BJ (cell line): ENCODE data around the gene NFKBIZ. TPM values are rescaled to one million over a fixed set of nuclear protein-coding genes. Genes with fewer than 3 reads are reported as not detected.
A peak's percentile ranks its signal among the peaks of the same experiment; 100 is the strongest.

Experiments
- CTCF ChIA-PET: fragments of 350-600 bp; formaldehyde crosslinking; extraction: SDS; loops from one replicate; lab custom pipeline; 2021; ENCODE audit warnings: antibody characterized with exemption, inconsistent platforms; lab: Yijun Ruan, JAX
- POLR2A ChIA-PET: fragments of 300-600 bp; sonication (Branson Sonifier 250); formaldehyde crosslinking; extraction: SDS; loops from one replicate; lab custom pipeline; 2021; ENCODE audit warnings: antibody characterized with exemption; lab: Charles Lee
- DNase-seq: peaks from one replicate; pipeline ENCODE4 v3.0.0-alpha.2; 2011; ENCODE audit warnings: low read depth
- H3K27me3 ChIP-seq: 2 replicates; pipeline ENCODE4 v1.6.0; 2011; ENCODE audit warnings: low read length; ENCODE audit not compliant: control insufficient read depth, insufficient read depth
- H3K36me3 ChIP-seq: 2 replicates; pipeline ENCODE4 v1.5.1; 2011; ENCODE audit warnings: low read length; ENCODE audit not compliant: control insufficient read depth, insufficient read depth
- H3K4me3 ChIP-seq: 2 replicates; pipeline ENCODE4 v1.5.1; 2011; ENCODE audit warnings: low read depth, mild to moderate bottlenecking, control low read depth, low read length
- polyA minus RNA-seq: library from RNA; depleted of rRNA, polyadenylated mRNA; stranded (reverse); fragments of >200 nt; gene quantifications from 2 replicates; pipeline ENCODE4 v1.2.3, GENCODE V29; 2011; rRNA and poly(A)+ RNA removed
- polyA plus RNA-seq: library from polyadenylated mRNA; depleted of rRNA; stranded (reverse); fragments of >200 nt; gene quantifications from 2 replicates; pipeline ENCODE4 v1.2.3, GENCODE V29; 2011; rRNA removed
- TF ChIP-seq, protein P1 (sequence below): IDR thresholded peaks from 2 replicates; pipeline ENCODE4 v1.5.1; 2011; ENCODE audit warnings: low read depth, mild to moderate bottlenecking, control low read depth, inconsistent platforms, low read length, moderate library complexity; ENCODE audit not compliant: insufficient read depth

The NFKBIZ gene
- polyA plus RNA-seq = 41.6 and 50.1 TPM in 2 replicates
- polyA minus RNA-seq = 139 and 188 TPM in 2 replicates

DNA sequence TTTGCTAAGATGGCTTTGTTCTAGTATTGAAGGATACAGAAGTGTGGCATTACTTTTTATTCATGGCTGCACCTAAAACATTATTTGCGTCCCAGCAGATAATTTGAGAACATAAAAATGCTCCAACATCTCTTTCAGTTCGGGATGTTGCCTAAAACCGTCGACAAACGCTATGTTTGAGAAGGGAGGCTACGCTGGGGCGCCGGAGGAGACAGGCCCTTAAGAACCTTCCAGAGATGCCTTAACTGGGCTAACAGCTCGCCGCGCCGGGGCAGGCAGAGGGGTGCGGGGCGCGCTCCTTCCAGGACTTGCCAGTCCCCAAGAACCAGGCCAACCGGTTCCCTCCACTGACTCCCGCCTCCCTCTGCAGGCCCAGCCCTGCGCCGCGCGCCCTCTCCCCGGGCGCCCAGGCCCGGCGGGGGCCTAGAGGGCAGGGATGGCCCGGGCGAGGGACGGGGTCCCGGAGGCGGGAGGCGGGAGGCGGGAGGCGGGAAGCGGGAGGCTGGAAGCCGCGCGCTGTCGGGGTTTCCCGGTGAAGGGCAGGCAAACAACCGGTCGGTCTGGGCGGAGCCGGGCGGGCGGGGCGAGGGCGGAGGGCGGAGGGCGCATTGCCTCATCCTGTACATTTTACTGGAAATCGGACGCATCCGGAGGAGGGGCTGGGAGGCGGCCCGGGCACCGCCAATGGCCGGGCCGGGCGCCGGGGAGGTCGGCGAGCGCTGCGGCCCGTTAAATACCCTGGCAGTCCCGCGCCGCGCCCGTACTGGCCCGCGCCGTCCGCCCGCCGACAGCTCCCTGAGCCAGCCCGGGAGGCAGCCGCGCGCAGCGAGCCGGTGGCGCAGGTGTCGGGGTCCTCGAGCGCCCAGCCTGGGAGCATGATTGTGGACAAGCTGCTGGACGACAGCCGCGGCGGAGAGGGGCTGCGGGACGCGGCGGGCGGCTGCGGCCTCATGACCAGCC lies at the start of gene NFKBIZ:
Gene NFKBIZ (plus strand): TSS at position 761 of the 960 bp plus-strand sequence. CDS start 115 bp downstream, at position 876.
- Histone ChIP-seq H3K4me3 (peak within 1 kb of the TSS; percentile 67), H3K27me3 (no peaks in the 10 kb centered on the region), H3K36me3 (peaks cover 10% of the 10 kb centered on the region)
- ChIA-PET POLR2A (interaction anchor here (0.6 to 2.1 kb wide), 10 partner anchors 13 to 376 kb away, joined by 3 to 7 read pairs (median 5); no protein-coding TSS in a partner anchor), CTCF (interaction anchor here (1.1 to 2.2 kb wide), 5 partner anchors 10 to 380 kb away, joined by 3 to 10 read pairs (median 5); no protein-coding TSS in a partner anchor)
- TF ChIP-seq, protein P1, sequence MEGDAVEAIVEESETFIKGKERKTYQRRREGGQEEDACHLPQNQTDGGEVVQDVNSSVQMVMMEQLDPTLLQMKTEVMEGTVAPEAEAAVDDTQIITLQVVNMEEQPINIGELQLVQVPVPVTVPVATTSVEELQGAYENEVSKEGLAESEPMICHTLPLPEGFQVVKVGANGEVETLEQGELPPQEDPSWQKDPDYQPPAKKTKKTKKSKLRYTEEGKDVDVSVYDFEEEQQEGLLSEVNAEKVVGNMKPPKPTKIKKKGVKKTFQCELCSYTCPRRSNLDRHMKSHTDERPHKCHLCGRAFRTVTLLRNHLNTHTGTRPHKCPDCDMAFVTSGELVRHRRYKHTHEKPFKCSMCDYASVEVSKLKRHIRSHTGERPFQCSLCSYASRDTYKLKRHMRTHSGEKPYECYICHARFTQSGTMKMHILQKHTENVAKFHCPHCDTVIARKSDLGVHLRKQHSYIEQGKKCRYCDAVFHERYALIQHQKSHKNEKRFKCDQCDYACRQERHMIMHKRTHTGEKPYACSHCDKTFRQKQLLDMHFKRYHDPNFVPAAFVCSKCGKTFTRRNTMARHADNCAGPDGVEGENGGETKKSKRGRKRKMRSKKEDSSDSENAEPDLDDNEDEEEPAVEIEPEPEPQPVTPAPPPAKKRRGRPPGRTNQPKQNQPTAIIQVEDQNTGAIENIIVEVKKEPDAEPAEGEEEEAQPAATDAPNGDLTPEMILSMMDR = no peak
- peak; percentile 66 for DNase-seq

DNA sequence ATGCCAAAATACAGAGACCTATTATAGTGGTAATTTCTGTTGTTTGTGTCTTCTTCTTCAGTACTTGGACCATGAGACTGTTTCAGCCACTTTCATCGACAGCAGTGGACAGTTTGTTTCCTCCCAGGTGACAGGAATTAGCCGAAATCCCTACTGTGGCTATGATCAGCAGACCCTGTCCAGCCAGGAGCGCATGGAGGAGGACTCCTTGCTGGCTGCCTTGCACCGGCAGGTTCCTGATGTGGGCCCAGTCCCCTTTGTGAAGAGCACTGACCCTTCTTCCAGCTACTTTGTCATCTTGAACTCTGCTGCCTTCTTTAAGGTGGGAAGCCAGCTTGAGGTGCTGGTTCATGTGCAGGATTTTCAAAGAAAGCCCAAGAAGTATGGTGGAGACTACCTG lies 48.1 kb upstream of the NFKBIZ start:
- ChIA-PET CTCF (interaction anchor here (0.8 to 4.1 kb wide), 3 partner anchors 9 to 428 kb away, joined by 3 to 46 read pairs (median 38); no protein-coding TSS in a partner anchor), POLR2A (no interaction called here)
- no peak for DNase-seq
- Histone ChIP-seq H3K27me3 (no peaks in the 10 kb centered on the region), H3K4me3 (no peak overlapping the region), H3K36me3 (no peaks in the 10 kb centered on the region; the same call in 1 of the 2 replicates)
- TF ChIP-seq, protein P1 = no peak

DNA sequence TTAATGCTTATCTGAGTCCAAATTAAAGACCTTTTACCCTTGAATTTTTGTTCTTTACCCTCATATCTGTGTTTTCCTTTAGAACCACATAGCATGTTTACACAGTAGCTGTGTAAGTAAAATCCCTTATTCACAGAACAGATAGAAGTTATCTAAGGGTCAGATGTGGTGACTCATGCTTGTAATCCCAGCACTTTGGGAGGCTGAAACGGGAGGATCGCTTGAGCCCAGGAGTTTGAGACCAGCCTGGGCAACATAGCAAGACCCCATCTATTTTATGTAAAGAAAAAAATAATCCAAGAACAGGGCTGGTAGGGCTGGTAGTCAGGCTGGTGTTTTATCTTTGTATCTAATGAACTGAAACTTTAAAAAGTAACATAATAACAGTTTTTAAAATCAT lies 47.1 kb upstream of the NFKBIZ start:
- DNase-seq = no peak
- H3K36me3 ChIP-seq = no peaks in the 10 kb centered on the region; the same call in 1 of the 2 replicates
- no peak overlapping the region for H3K4me3 ChIP-seq
- ChIA-PET POLR2A (no interaction called here), CTCF (interaction anchor here (0.6 to 4.1 kb wide), 17 partner anchors 8 to 745 kb away, joined by 3 to 46 read pairs (median 4); partner anchors contain the start of gene NXPE3)
- no peaks in the 10 kb centered on the region for H3K27me3 ChIP-seq
- TF ChIP-seq, protein P1 = no peak

GRCh38 chr3:101803173-101803782 lies 46.0 kb upstream of the NFKBIZ start:
- Histone ChIP-seq H3K4me3 (no peak overlapping the region), H3K36me3 (peaks cover 2% of the 10 kb centered on the region), H3K27me3 (no peaks in the 10 kb centered on the region)
- CTCF ChIA-PET = interaction anchor here (0.5 to 4.1 kb wide), 23 partner anchors 9 to 937 kb away, joined by 3 to 46 read pairs (median 4); partner anchors contain the start of genes NXPE3 and RPL24
- DNase-seq = no peak
- TF ChIP-seq, protein P1 = peak; percentile 81
- POLR2A ChIA-PET = no interaction called here
